Measurements from ENCODE around the gene YIF1B. TPM values are rescaled to one million over a fixed set of nuclear protein-coding genes. Genes with fewer than 3 reads are reported as not detected.

Gene YIF1B
- total RNA-seq, 4 donors from 2014 or later = 15.0 to 24.5 (median 18.4) TPM

DNA sequence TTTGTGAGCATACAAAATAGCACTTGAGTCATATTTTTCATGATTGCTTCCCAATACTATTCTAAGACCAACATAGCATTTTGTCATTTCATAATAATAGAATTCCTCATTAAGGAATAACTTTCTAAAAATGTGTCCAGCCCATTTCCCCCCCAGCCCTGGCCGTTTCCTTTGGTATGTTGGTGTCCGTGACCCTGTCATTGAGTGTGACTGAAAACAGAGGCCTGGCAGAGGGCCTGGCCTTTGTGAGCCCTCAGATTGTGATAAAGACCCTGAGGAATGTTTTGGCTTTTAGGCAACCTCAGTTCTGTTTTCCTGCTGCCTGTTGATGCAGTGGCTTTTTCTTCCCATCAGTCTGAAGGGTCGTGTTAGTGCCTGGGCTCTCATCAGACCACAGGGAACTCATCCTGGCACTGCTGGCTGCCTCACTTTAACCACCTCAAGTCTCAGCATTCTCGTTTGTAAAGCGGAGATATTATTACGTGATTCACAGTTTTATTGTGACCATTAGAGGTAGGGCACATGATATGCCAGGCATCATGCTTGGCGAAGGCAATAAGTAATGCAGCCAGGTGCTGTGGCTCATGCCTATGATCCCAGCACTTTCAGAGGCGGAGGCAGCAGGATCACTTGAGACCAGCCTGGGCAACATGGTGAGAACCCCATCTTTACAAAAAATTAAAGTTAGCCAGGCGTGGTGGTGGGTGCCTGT lies 37.6 kb downstream of the YIF1B start:
- Histone ChIP-seq H3K36me3 (no peaks in the 10 kb centered on the region), H3K27me3 (no peaks in the 10 kb centered on the region), H3K9me3 (no peaks in the 10 kb centered on the region), H3K27ac (peak overlapping the region; percentile 61 to 76 (median 73)), H3K4me1 (peaks cover 30 to 78% (median 42%) of the 10 kb centered on the region in 4 donors), H3K4me3 (no peak overlapping the region)
- intact Hi-C loops (cut with DNase I; ENCODE audit: low total_unique reads) (no loop called here), in situ Hi-C loops (cut with MboI; ENCODE audit: low pct_ligation_motif_present in 1 of 4, low pct_unique_long_range_greater_than_20kb in 1 of 4, low sequenced_read_pairs in 3 of 4) (no loop called here)
- WGBS, 2 donors (ENCODE audit: low coverage in 1 of 2) = 38 to 48% methylated on average over 2 to 9 of the region's 9 CpGs
- DNase-seq = no peak
- TF ChIP-seq, protein P1, sequence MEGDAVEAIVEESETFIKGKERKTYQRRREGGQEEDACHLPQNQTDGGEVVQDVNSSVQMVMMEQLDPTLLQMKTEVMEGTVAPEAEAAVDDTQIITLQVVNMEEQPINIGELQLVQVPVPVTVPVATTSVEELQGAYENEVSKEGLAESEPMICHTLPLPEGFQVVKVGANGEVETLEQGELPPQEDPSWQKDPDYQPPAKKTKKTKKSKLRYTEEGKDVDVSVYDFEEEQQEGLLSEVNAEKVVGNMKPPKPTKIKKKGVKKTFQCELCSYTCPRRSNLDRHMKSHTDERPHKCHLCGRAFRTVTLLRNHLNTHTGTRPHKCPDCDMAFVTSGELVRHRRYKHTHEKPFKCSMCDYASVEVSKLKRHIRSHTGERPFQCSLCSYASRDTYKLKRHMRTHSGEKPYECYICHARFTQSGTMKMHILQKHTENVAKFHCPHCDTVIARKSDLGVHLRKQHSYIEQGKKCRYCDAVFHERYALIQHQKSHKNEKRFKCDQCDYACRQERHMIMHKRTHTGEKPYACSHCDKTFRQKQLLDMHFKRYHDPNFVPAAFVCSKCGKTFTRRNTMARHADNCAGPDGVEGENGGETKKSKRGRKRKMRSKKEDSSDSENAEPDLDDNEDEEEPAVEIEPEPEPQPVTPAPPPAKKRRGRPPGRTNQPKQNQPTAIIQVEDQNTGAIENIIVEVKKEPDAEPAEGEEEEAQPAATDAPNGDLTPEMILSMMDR (IDR thresholded peaks at IDR 0.05) = no peak
- no peak for TF ChIP-seq EP300 (IDR thresholded peaks at IDR 0.05; ENCODE audit: low read depth)
- TF ChIP-seq POLR2AphosphoS5 (IDR thresholded peaks at IDR 0.05) = peak in 2 of 3 donors; percentile 3 to 41
- no peak for TF ChIP-seq POLR2A (IDR thresholded peaks at IDR 0.05)

DNA sequence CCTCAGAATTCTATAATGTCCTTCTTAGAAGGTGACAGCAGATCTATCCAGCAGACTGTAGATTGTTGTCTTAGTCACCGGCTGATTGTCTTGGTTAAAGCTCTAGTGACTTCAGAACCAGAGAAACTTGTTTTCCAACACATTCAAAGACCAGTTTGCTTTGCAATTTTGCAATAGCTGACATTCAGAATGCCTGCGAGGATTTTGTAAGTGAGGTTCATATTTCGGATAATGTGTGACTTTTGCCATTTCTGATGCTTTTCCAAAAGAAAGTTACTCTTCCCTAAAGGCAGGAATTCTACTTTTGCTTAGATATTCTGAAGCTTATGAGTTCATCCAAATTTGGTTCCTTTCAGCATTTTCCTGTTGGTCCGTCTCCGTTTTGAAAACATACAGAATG lies 38.2 kb downstream of the YIF1B start:
- Histone ChIP-seq H3K27me3 (no peaks in the 10 kb centered on the region), H3K4me1 (peaks cover 35 to 83% (median 48%) of the 10 kb centered on the region in 4 donors), H3K27ac (peak overlapping the region; percentile 61 to 76 (median 73)), H3K9me3 (no peaks in the 10 kb centered on the region), H3K36me3 (no peaks in the 10 kb centered on the region), H3K4me3 (no peak overlapping the region)
- 57 to 76% methylated on average over 4 to 5 of the region's 5 CpGs for WGBS, 2 donors (ENCODE audit: low coverage in 1 of 2)
- TF ChIP-seq POLR2AphosphoS5 (IDR thresholded peaks at IDR 0.05) (no peak), EP300 (IDR thresholded peaks at IDR 0.05; ENCODE audit: low read depth) (no peak), POLR2A (IDR thresholded peaks at IDR 0.05) (no peak)
- TF ChIP-seq, protein P1 (IDR thresholded peaks at IDR 0.05) = no peak
- intact Hi-C loops (cut with DNase I; ENCODE audit: low total_unique reads) = no loop called here
- in situ Hi-C loops (cut with MboI; ENCODE audit: low pct_ligation_motif_present in 1 of 4, low pct_unique_long_range_greater_than_20kb in 1 of 4, low sequenced_read_pairs in 3 of 4) = no loop called here
- no peak for DNase-seq

DNA sequence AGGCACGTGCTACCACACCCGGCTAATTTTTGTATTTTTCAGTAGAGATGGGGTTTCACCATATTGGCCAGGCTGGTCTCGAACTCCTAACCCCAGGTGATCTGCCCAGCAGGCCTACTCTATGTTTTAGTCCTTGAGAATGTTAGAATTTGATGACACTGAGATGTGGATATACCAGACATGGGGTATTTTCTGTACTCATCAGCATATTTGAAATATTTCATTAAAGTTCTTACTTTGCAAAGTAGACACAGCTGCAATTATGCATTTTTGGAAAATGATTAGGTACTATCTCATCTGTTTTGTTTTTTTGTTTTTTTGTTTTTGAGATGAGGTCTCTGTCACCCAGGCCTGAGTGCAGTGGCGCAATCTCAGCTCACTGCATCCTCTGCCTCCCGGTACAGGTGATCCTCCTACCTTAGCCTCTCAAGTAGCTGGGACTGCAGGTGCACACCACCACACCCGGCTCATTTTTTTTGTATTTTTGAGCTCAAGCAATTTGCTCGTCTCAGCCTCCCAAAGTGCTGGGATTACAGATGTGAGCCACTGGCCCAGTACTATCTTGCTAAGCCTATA lies 38.7 kb downstream of the YIF1B start:
- DNase-seq = no peak
- H3K27ac ChIP-seq = peak overlapping the region; percentile 61 to 76 (median 73)
- no peak for TF ChIP-seq POLR2A (IDR thresholded peaks at IDR 0.05)
- no peak for TF ChIP-seq EP300 (IDR thresholded peaks at IDR 0.05; ENCODE audit: low read depth)
- TF ChIP-seq POLR2AphosphoS5 (IDR thresholded peaks at IDR 0.05) = no peak
- TF ChIP-seq, protein P1 (IDR thresholded peaks at IDR 0.05) = no peak
- intact Hi-C loops (cut with DNase I; ENCODE audit: low total_unique reads) (no loop called here), in situ Hi-C loops (cut with MboI; ENCODE audit: low pct_ligation_motif_present in 1 of 4, low pct_unique_long_range_greater_than_20kb in 1 of 4, low sequenced_read_pairs in 3 of 4) (no loop called here)
- H3K4me1 ChIP-seq = peaks cover 40 to 85% (median 52%) of the 10 kb centered on the region in 4 donors
- H3K27me3 ChIP-seq = no peaks in the 10 kb centered on the region
- H3K36me3 ChIP-seq = no peaks in the 10 kb centered on the region
- no peak overlapping the region for H3K4me3 ChIP-seq
- WGBS, 2 donors (ENCODE audit: low coverage in 1 of 2) = 89 to 100% methylated on average over 4 to 7 of the region's 7 CpGs
- H3K9me3 ChIP-seq = no peaks in the 10 kb centered on the region

DNA sequence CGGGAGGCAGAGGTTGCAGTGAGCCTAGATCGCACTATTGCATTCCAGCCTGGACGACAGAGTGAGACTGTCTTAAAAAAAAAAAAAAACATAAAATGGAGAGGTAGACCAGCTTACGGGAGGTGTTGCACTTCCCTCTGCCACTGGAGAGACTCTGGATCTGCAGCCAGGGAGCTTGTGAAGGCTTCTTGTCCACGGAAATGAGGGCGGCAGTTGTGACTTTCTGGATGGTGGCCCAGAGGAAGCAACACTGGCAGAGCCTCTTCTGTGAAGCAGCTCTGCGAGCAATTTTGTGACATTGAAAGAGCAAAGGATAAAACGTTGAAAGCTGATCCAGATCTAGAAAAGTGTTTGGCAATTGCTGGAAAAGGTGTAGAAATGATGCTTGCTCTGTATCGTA lies 41.0 kb downstream of the YIF1B start:
- Histone ChIP-seq H3K9me3 (no peaks in the 10 kb centered on the region), H3K27ac (peak overlapping the region; percentile 73 to 82 (median 80)), H3K4me1 (peaks cover 40 to 86% (median 64%) of the 10 kb centered on the region in 4 donors), H3K36me3 (no peaks in the 10 kb centered on the region), H3K27me3 (no peaks in the 10 kb centered on the region), H3K4me3 (no peak overlapping the region)
- in situ Hi-C loops (cut with MboI; ENCODE audit: low pct_ligation_motif_present in 1 of 4, low pct_unique_long_range_greater_than_20kb in 1 of 4, low sequenced_read_pairs in 3 of 4) = no loop called here
- TF ChIP-seq EP300 (IDR thresholded peaks at IDR 0.05; ENCODE audit: low read depth) (no peak), POLR2AphosphoS5 (IDR thresholded peaks at IDR 0.05) (peak in 2 of 3 donors; percentile 18 to 37)
- DNase-seq = peak; percentile 52
- WGBS, 2 donors (ENCODE audit: low coverage in 1 of 2) = 25 to 32% methylated on average over 4 to 9 of the region's 9 CpGs
- intact Hi-C loops (cut with DNase I; ENCODE audit: low total_unique reads) = no loop called here
